PC-9 (cell line): ENCODE data around the gene HPN. TPM values are rescaled to one million over a fixed set of nuclear protein-coding genes. Genes with fewer than 3 reads are reported as not detected.

ENCODE experiments used
- BruUV-seq: library from RNA; stranded (reverse); fragments of 400-500 nt; replicated peaks from 2 replicates; lab custom pipeline; 2021; lab: Mats Ljungman, UMichigan
- CTCF ChIA-PET: fragments of 300-600 bp; sonication (Branson Sonifier 250); formaldehyde crosslinking; loops from one replicate; lab custom pipeline; 2022; ENCODE audit warnings: antibody characterized with exemption; lab: Charles Lee
- POLR2A ChIA-PET: fragments of 300-600 bp; sonication (Branson Sonifier 250); formaldehyde crosslinking; loops from one replicate; lab custom pipeline; 2022; ENCODE audit warnings: antibody characterized with exemption; ENCODE audit not compliant: unreplicated experiment; lab: Charles Lee
- DNase-seq, 2 experiments: peaks; one replicate each; pipeline versions ENCODE4 v3.0.0 to v3.0.0-alpha.2; 2015 to 2022; ENCODE audit warnings: mixed read lengths in 1 of 2
- H2AFZ ChIP-seq: fragments of 200-600 bp; sonication (generic); 2 replicates; pipeline ENCODE4 v1.8.1; 2017; ENCODE audit warnings: antibody characterized with exemption
- H3F3A ChIP-seq: fragments of 200-600 bp; sonication (generic); 2 replicates; pipeline ENCODE4 v1.8.1; 2017; ENCODE audit warnings: antibody characterized with exemption, mild to moderate bottlenecking, low read depth; ENCODE audit not compliant: insufficient read depth
- H3K27ac ChIP-seq: fragments of 200-600 bp; sonication (generic); 2 replicates; pipeline ENCODE4 v1.6.1; 2016; ENCODE audit warnings: mixed run types
- H3K27me3 ChIP-seq: fragments of 200-600 bp; sonication (generic); 2 replicates; pipeline ENCODE4 v1.6.1; 2016; ENCODE audit warnings: low read depth, mixed run types; ENCODE audit not compliant: insufficient read depth
- H3K36me3 ChIP-seq: fragments of 200-600 bp; sonication (generic); 2 replicates; pipeline ENCODE4 v1.6.1; 2016; ENCODE audit warnings: low read depth, mixed run types
- H3K4me1 ChIP-seq: fragments of 200-600 bp; sonication (generic); replicated peaks from 2 replicates; pipeline ENCODE4 v1.6.1; 2016; ENCODE audit warnings: mixed run types; ENCODE audit not compliant: insufficient read depth
- H3K4me2 ChIP-seq: fragments of 200-600 bp; sonication (generic); 2 replicates; pipeline ENCODE4 v1.6.1; 2017; ENCODE audit warnings: mixed run types
- H3K4me3 ChIP-seq: fragments of 200-600 bp; sonication (generic); 2 replicates; pipeline ENCODE4 v1.6.1; 2016; ENCODE audit warnings: mixed run types
- H3K79me2 ChIP-seq: fragments of 200-600 bp; sonication (generic); 2 replicates; pipeline ENCODE4 v1.6.1; 2017; ENCODE audit warnings: low read depth, mixed run types
- H3K9me2 ChIP-seq: fragments of 200-600 bp; sonication (generic); 2 replicates; pipeline ENCODE4 v1.8.1; 2017; ENCODE audit warnings: mild to moderate bottlenecking; ENCODE audit not compliant: insufficient read depth
- H3K9me3 ChIP-seq: fragments of 200-600 bp; sonication (generic); 2 replicates; pipeline ENCODE4 v1.8.1; 2016; ENCODE audit warnings: low read depth; ENCODE audit not compliant: insufficient read depth
- H4K20me1 ChIP-seq: fragments of 200-600 bp; sonication (generic); 2 replicates; pipeline ENCODE4 v1.8.1; 2017; ENCODE audit not compliant: insufficient read depth
- EZH2 ChIP-seq: fragments of 200-600 bp; sonication (generic); IDR thresholded peaks from 2 replicates; pipeline ENCODE4 v1.8.0; 2017; ENCODE audit warnings: antibody characterized with exemption, low read depth
- intact Hi-C: fragments of 100-400 bp; cut with micrococcal nuclease; formaldehyde crosslinking; loops from one replicate; pipeline ENCODE4 v1.10.0; 2022; ENCODE audit not compliant: unreplicated experiment
- total RNA-seq: library from RNA; stranded (reverse); gene quantifications from 2 replicates; pipeline ENCODE4 v1.2.3, GENCODE V29; 2021
- TF ChIP-seq, protein P1 (sequence below): fragments of 200-600 bp; sonication (generic); conservative IDR thresholded peaks from 2 replicates; pipeline ENCODE4 v1.6.1; 2017; ENCODE audit warnings: mixed run types, antibody characterized with exemption, mild to moderate bottlenecking, moderate library complexity

Gene HPN
- total RNA-seq, 1 experiment from 2014 or later, result 12.3 TPM

DNA sequence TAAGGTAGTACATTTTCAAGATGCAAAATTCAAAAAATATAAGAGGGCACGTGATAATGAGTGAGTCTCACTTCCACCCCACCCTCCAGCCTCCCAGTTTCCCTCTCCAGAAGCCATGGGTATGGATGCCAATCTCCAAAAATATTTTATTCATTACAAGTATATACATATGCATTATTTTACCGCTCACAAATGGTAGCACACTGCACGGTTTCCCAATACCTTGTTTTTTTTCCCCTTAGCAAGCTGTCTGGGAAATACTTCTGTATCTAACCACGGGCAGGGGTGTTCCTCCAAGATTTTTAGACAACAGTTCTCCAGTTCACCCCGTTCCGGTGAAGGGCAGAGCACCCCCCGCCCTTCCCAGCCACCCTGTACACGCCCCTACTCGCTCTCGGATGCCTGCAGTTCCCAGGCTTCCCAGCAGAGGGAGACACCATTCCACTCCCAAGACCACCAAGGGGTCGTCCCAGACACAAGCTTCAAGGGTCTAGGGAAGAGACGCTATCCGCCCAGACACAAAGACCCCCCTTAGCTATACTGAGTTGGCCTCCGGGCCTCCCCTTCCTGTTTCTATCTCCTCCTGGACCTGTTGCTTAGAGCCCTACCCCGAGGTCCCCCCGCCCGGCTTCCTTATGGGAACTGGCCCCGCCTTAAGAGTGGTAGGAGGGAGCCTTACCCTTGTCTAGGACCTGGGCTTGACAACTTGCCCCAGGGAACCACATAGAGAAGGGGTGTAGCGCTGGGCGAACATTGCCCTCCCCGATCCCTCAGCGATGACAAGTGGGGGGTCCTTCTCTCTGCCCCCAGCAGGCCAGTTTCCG, 73.0 kb downstream of the HPN start:
- peak overlapping the region; percentile 71 for H3K27ac ChIP-seq
- no TSS peak for BruUV-seq
- no peaks in the 10 kb centered on the region for H3K36me3 ChIP-seq
- no peaks in the 10 kb centered on the region for H3K9me2 ChIP-seq
- peak overlapping the region; percentile 74 for H2AFZ ChIP-seq
- CTCF ChIA-PET, result interaction anchor here (0.6 to 1.2 kb wide), 4 partner anchors 21 to 98 kb away, joined by 3 to 8 read pairs (median 4); partner anchors contain the start of gene FXYD1
- H3F3A ChIP-seq, result peaks cover 41% of the 10 kb centered on the region
- H4K20me1 ChIP-seq, result no peaks in the 10 kb centered on the region
- H3K9me3 ChIP-seq, result no peaks in the 10 kb centered on the region
- DNase-seq, result peak; percentile 59 to 81
- H3K4me1 ChIP-seq, result peaks cover 51% of the 10 kb centered on the region
- no peak for TF ChIP-seq EZH2
- TF ChIP-seq, protein P1, sequence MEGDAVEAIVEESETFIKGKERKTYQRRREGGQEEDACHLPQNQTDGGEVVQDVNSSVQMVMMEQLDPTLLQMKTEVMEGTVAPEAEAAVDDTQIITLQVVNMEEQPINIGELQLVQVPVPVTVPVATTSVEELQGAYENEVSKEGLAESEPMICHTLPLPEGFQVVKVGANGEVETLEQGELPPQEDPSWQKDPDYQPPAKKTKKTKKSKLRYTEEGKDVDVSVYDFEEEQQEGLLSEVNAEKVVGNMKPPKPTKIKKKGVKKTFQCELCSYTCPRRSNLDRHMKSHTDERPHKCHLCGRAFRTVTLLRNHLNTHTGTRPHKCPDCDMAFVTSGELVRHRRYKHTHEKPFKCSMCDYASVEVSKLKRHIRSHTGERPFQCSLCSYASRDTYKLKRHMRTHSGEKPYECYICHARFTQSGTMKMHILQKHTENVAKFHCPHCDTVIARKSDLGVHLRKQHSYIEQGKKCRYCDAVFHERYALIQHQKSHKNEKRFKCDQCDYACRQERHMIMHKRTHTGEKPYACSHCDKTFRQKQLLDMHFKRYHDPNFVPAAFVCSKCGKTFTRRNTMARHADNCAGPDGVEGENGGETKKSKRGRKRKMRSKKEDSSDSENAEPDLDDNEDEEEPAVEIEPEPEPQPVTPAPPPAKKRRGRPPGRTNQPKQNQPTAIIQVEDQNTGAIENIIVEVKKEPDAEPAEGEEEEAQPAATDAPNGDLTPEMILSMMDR, result peak; percentile 100
- POLR2A ChIA-PET, result interaction anchor here (0.8 kb wide), 1 partner anchor 9 kb away, joined by 6 read pairs; no protein-coding TSS in a partner anchor
- peak overlapping the region; percentile 99 for H3K4me2 ChIP-seq
- intact Hi-C loops, result loop anchor here (1.0 to 10.0 kb wide), 5 partner anchors 9 to 140 kb away; partner anchors contain the start of gene LGI4
- peak overlapping the region; percentile 89 for H3K4me3 ChIP-seq
- H3K27me3 ChIP-seq, result no peaks in the 10 kb centered on the region
- peaks cover 34% of the 10 kb centered on the region for H3K79me2 ChIP-seq

GRCh38 chr19:35115177-35115951, 73.8 kb downstream of the HPN start, which contains the start of gene FXYD3:
FXYD3 (plus strand) TSS chr19:35115823; CDS start chr19:35119377, 3,554 bp downstream.
- H3K4me3 ChIP-seq, result peak within 1 kb of the TSS; percentile 89
- no peak for TF ChIP-seq EZH2
- TF ChIP-seq, protein P1, result no peak
- no peaks in the 10 kb centered on the region for H4K20me1 ChIP-seq
- H2AFZ ChIP-seq, result peak within 1 kb of the TSS; percentile 74
- peak within 1 kb of the TSS; percentile 99 for H3K4me2 ChIP-seq
- peak within 1 kb of the TSS; percentile 71 for H3K27ac ChIP-seq
- no peaks in the 10 kb centered on the region for H3K9me3 ChIP-seq
- H3F3A ChIP-seq, result peaks cover 45% of the 10 kb centered on the region
- H3K27me3 ChIP-seq, result no peaks in the 10 kb centered on the region
- H3K4me1 ChIP-seq, result peaks cover 55% of the 10 kb centered on the region
- H3K79me2 ChIP-seq, result peaks cover 39% of the 10 kb centered on the region
- H3K36me3 ChIP-seq, result no peaks in the 10 kb centered on the region
- intact Hi-C loops, result loop anchor here (1.0 to 10.0 kb wide), 2 partner anchors 8 to 141 kb away; no protein-coding TSS in a partner anchor
- H3K9me2 ChIP-seq, result no peaks in the 10 kb centered on the region
- ChIA-PET POLR2A (interaction anchor here (0.6 to 0.9 kb wide), 2 partner anchors 9 to 26 kb away, joined by 3 to 19 read pairs; no protein-coding TSS in a partner anchor), CTCF (interaction anchor here (0.6 to 1.2 kb wide), 3 partner anchors 21 to 98 kb away, joined by 3 to 8 read pairs (median 4); no protein-coding TSS in a partner anchor)
- DNase-seq, result peak in 1 of 2 experiments; percentile 55
- BruUV-seq, result TSS peak; percentile 75

Other genes starting within 250 kb of the HPN start
- gene ZNF30, start 114.8 kb upstream of the HPN start, total RNA-seq, result 1.3 and 1.9 TPM in 2 replicates
- gene ZNF792, start 77.5 kb upstream of the HPN start, total RNA-seq, result 3.5 and 4.1 TPM in 2 replicates
- gene GRAMD1A, start 41.4 kb upstream of the HPN start, total RNA-seq, result 62.7 and 105 TPM in 2 replicates
- gene SCN1B, start 11.3 kb upstream of the HPN start, total RNA-seq, result 2.4 and 3.0 TPM in 2 replicates
- gene FXYD3, start 74.1 kb downstream of the HPN start, total RNA-seq, result 240 and 287 TPM in 2 replicates
- 1.2 and 1.3 TPM in 2 replicates for gene LGI4, start 93.3 kb downstream of the HPN start, total RNA-seq
- not detected in 2 replicates for gene FXYD1, start 97.1 kb downstream of the HPN start, total RNA-seq
- gene FXYD7, start 101.5 kb downstream of the HPN start, total RNA-seq, result not detected in 2 replicates
- 137 and 181 TPM in 2 replicates for gene FXYD5, start 113.0 kb downstream of the HPN start, total RNA-seq
- gene FAM187B, start 187.0 kb downstream of the HPN start, total RNA-seq, result not detected in 2 replicates
- 131 and 145 TPM in 2 replicates for gene LSR, start 207.3 kb downstream of the HPN start, total RNA-seq
- gene USF2, start 227.2 kb downstream of the HPN start, total RNA-seq, result 92.1 and 98.2 TPM in 2 replicates
- 0.52 TPM in 1 of 2 replicates, not detected in the other for gene HAMP, start 240.8 kb downstream of the HPN start, total RNA-seq